ENCODE measurements around the gene HEXA.

The HEXA gene

GRCh38 chr15:72387741-72388140 is 11.9 kb upstream of the HEXA start:
- no peak for TF ChIP-seq CTCF (IDR thresholded peaks at IDR 0.05; ENCODE audit: insufficient read depth, low read length)
- no peak for TF ChIP-seq POLR2AphosphoS5 (IDR thresholded peaks at IDR 0.05; ENCODE audit: low read depth)
- TF ChIP-seq SPI1 (IDR thresholded peaks at IDR 0.05; ENCODE audit: borderline replicate concordance, low read depth): no peak
- TF ChIP-seq REST (IDR thresholded peaks at IDR 0.05; ENCODE audit: insufficient replicate concordance, low read depth): no peak
- no peak for TF ChIP-seq GABPA (IDR thresholded peaks at IDR 0.05; ENCODE audit: low read depth)
- Histone ChIP-seq H3K4me3 (replicated peaks; ENCODE audit: insufficient read depth, low read length) (no peak overlapping the region), H3K27me3 (ENCODE audit: insufficient read depth, poor library complexity, severe bottlenecking) (no peaks in the 10 kb centered on the region), H3K27ac (replicated peaks) (no peak overlapping the region)
- no peak for DNase-seq (ENCODE audit: low read depth in 1 of 2, low spot score in 1 of 2)

GRCh38 chr15:72382146-72382545 is 6.3 kb upstream of the HEXA start:
- TF ChIP-seq REST (IDR thresholded peaks at IDR 0.05; ENCODE audit: insufficient replicate concordance, low read depth) (no peak), GABPA (IDR thresholded peaks at IDR 0.05; ENCODE audit: low read depth) (no peak), POLR2AphosphoS5 (IDR thresholded peaks at IDR 0.05; ENCODE audit: low read depth) (no peak), CTCF (IDR thresholded peaks at IDR 0.05; ENCODE audit: insufficient read depth, low read length) (no peak), SPI1 (IDR thresholded peaks at IDR 0.05; ENCODE audit: borderline replicate concordance, low read depth) (no peak)
- Histone ChIP-seq H3K27me3 (ENCODE audit: insufficient read depth, poor library complexity, severe bottlenecking) (no peaks in the 10 kb centered on the region), H3K4me3 (replicated peaks; ENCODE audit: insufficient read depth, low read length) (no peak overlapping the region), H3K27ac (replicated peaks) (no peak overlapping the region)
- no peak for DNase-seq (ENCODE audit: low read depth in 1 of 2, low spot score in 1 of 2)

- no peak for DNase-seq (ENCODE audit: low read depth in 1 of 2, low spot score in 1 of 2)
- TF ChIP-seq SPI1 (IDR thresholded peaks at IDR 0.05; ENCODE audit: borderline replicate concordance, low read depth): no peak
- TF ChIP-seq POLR2AphosphoS5 (IDR thresholded peaks at IDR 0.05; ENCODE audit: low read depth): no peak
- no peak for TF ChIP-seq GABPA (IDR thresholded peaks at IDR 0.05; ENCODE audit: low read depth)
- no peak for TF ChIP-seq CTCF (IDR thresholded peaks at IDR 0.05; ENCODE audit: insufficient read depth, low read length)
- TF ChIP-seq REST (IDR thresholded peaks at IDR 0.05; ENCODE audit: insufficient replicate concordance, low read depth): no peak
- H3K4me3 ChIP-seq (replicated peaks; ENCODE audit: insufficient read depth, low read length): no peak overlapping the region
- H3K27ac ChIP-seq (replicated peaks): no peak overlapping the region
- no peaks in the 10 kb centered on the region for H3K27me3 ChIP-seq (ENCODE audit: insufficient read depth, poor library complexity, severe bottlenecking)
These were observed 4.9 kb upstream of the HEXA start for GRCh38 chr15:72380743-72381142.

All from HL-60 (cell line).